Activated CD8-positive, alpha-beta T cell treated with anti-CD3 and anti-CD28 coated beads for 36 hours (primary cell): Measurements from ENCODE around the gene ARHGEF28. TPM values are rescaled to one million over a fixed set of nuclear protein-coding genes. Genes with fewer than 3 reads are reported as not detected.

ENCODE experiments used
- ATAC-seq: fragments of 200-7000 bp; cut with Tn5 transposase; one replicate; pipeline ENCODE4 v1.10.0; 2021; ENCODE audit warnings: mild to moderate bottlenecking, moderate library complexity
- CTCF ChIA-PET: fragments of 350-600 bp; sonication (Branson Sonifier 250); formaldehyde crosslinking; loops from one replicate; lab custom pipeline; 2021; ENCODE audit warnings: antibody characterized with exemption; lab: Charles Lee
- POLR2A ChIA-PET: fragments of 350-600 bp; sonication (Branson Sonifier 250); formaldehyde crosslinking; loops from one replicate; lab custom pipeline; 2021; ENCODE audit warnings: antibody characterized with exemption; lab: Charles Lee
- DNase-seq: peaks from one replicate; pipeline ENCODE4 v3.0.0-alpha.2; 2020
- H3K27ac Mint-ChIP-seq: one replicate; pipeline ENCODE4 v1.8.0; 2021; ENCODE audit warnings: mild to moderate bottlenecking, mixed read lengths
- H3K27me3 Mint-ChIP-seq: one replicate; pipeline ENCODE4 v1.8.0; 2021; ENCODE audit warnings: mixed read lengths
- H3K36me3 Mint-ChIP-seq: one replicate; pipeline ENCODE4 v1.8.0; 2021; ENCODE audit warnings: low read depth, mixed read lengths
- H3K4me1 Mint-ChIP-seq: one replicate; pipeline ENCODE4 v1.8.0; 2021; ENCODE audit warnings: low read depth, mixed read lengths
- H3K4me3 Mint-ChIP-seq: one replicate; pipeline ENCODE4 v1.8.0; 2021; ENCODE audit warnings: mild to moderate bottlenecking, moderate library complexity, mixed read lengths
- H3K9me3 Mint-ChIP-seq: one replicate; pipeline ENCODE4 v1.8.0; 2021; ENCODE audit warnings: mixed read lengths
- intact Hi-C: fragments of 100-400 bp; cut with micrococcal nuclease; formaldehyde crosslinking; loops from one replicate; pipeline ENCODE4 v1.10.0; 2022
- total RNA-seq, 2 experiments: library from RNA; stranded (reverse); gene quantifications; one replicate each; pipeline ENCODE4 v1.2.3, GENCODE V29; 2021
- TF ChIP-seq, protein P1 (sequence below): fragments of 200-600 bp; IDR thresholded peaks from one replicate; pipeline ENCODE4 v1.8.0; 2022; ENCODE audit warnings: antibody characterized with exemption, mild to moderate bottlenecking

ARHGEF28 gene
- total RNA-seq, 2 experiments from 2014 or later, result 0.05 TPM; not detected in 1

- DNase-seq (no peak), ATAC-seq (no peak)
- ChIA-PET CTCF (no interaction called here), POLR2A (no interaction called here)
- TF ChIP-seq, protein P1, sequence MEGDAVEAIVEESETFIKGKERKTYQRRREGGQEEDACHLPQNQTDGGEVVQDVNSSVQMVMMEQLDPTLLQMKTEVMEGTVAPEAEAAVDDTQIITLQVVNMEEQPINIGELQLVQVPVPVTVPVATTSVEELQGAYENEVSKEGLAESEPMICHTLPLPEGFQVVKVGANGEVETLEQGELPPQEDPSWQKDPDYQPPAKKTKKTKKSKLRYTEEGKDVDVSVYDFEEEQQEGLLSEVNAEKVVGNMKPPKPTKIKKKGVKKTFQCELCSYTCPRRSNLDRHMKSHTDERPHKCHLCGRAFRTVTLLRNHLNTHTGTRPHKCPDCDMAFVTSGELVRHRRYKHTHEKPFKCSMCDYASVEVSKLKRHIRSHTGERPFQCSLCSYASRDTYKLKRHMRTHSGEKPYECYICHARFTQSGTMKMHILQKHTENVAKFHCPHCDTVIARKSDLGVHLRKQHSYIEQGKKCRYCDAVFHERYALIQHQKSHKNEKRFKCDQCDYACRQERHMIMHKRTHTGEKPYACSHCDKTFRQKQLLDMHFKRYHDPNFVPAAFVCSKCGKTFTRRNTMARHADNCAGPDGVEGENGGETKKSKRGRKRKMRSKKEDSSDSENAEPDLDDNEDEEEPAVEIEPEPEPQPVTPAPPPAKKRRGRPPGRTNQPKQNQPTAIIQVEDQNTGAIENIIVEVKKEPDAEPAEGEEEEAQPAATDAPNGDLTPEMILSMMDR, result no peak
- H3K27ac Mint-ChIP-seq, result no peak overlapping the region
- no peak overlapping the region for H3K4me3 Mint-ChIP-seq
- no peaks in the 10 kb centered on the region for H3K36me3 Mint-ChIP-seq
- H3K27me3 Mint-ChIP-seq, result peaks cover 38% of the 10 kb centered on the region
- peaks cover 2% of the 10 kb centered on the region for H3K4me1 Mint-ChIP-seq
- intact Hi-C loops, result no loop called here
- no peaks in the 10 kb centered on the region for H3K9me3 Mint-ChIP-seq
These were observed 3.5 kb downstream of the ARHGEF28 start for GRCh38 chr5:73629456-73629855.

- no peak overlapping the region for H3K27ac Mint-ChIP-seq
- peaks cover 33% of the 10 kb centered on the region for H3K27me3 Mint-ChIP-seq
- ChIA-PET POLR2A (no interaction called here), CTCF (no interaction called here)
- no peak overlapping the region for H3K4me3 Mint-ChIP-seq
- no peaks in the 10 kb centered on the region for H3K4me1 Mint-ChIP-seq
- TF ChIP-seq, protein P1, result no peak
- H3K9me3 Mint-ChIP-seq, result no peaks in the 10 kb centered on the region
- intact Hi-C loops, result no loop called here
- no peak for ATAC-seq
- no peaks in the 10 kb centered on the region for H3K36me3 Mint-ChIP-seq
- DNase-seq, result no peak
These were observed 4.8 kb downstream of the ARHGEF28 start for GRCh38 chr5:73630765-73631164.

- intact Hi-C loops, result no loop called here
- ATAC-seq, result no peak
- Mint-ChIP-seq H3K27ac (no peak overlapping the region), H3K4me3 (no peak overlapping the region), H3K36me3 (no peaks in the 10 kb centered on the region), H3K27me3 (peaks cover 34% of the 10 kb centered on the region), H3K9me3 (no peaks in the 10 kb centered on the region), H3K4me1 (no peaks in the 10 kb centered on the region)
- DNase-seq, result no peak
- POLR2A ChIA-PET, result no interaction called here
- TF ChIP-seq, protein P1, result no peak
- CTCF ChIA-PET, result no interaction called here
These were observed 5.5 kb downstream of the ARHGEF28 start for GRCh38 chr5:73631500-73631899.

GRCh38 chr5:73633060-73633459 lies 7.1 kb downstream of the ARHGEF28 start:
- Mint-ChIP-seq H3K27ac (no peak overlapping the region), H3K27me3 (peaks cover 21% of the 10 kb centered on the region), H3K4me1 (no peaks in the 10 kb centered on the region), H3K4me3 (no peak overlapping the region), H3K9me3 (no peaks in the 10 kb centered on the region), H3K36me3 (no peaks in the 10 kb centered on the region)
- ATAC-seq (no peak), DNase-seq (no peak)
- TF ChIP-seq, protein P1, result no peak
- ChIA-PET POLR2A (no interaction called here), CTCF (no interaction called here)
- intact Hi-C loops, result no loop called here

DNA sequence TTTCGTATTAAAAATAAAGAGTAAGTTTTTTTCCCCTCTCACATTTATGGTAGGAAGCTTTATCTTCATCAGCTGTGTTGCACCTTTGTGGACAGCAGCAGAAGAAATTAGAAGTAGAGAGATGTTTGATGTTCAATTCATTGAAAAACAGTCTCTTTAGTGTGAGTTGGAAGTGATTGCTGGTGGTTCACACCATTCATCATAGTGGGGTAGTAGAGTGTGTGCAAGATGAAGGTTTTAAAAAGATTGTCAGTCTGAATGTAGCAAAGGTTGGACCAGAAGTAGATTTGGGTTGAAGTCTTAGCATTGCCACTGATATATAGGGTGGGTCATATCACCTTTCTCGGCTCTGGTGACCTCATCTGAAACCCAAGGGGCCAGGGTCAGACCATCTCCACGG lies 10.4 kb downstream of the ARHGEF28 start:
- Mint-ChIP-seq H3K4me3 (no peak overlapping the region), H3K27ac (no peak overlapping the region), H3K4me1 (no peaks in the 10 kb centered on the region), H3K36me3 (no peaks in the 10 kb centered on the region), H3K27me3 (peaks cover 25% of the 10 kb centered on the region), H3K9me3 (no peaks in the 10 kb centered on the region)
- DNase-seq (no peak), ATAC-seq (no peak)
- TF ChIP-seq, protein P1, result no peak
- intact Hi-C loops, result no loop called here
- POLR2A ChIA-PET, result no interaction called here
- CTCF ChIA-PET, result interaction anchor here (0.8 to 1.0 kb wide), 2 partner anchors 11 to 78 kb away, joined by 3 read pairs; no protein-coding TSS in a partner anchor
